AML-193 (cell line): ENCODE measurements around the gene DDOST.

Source experiments
- DNase-seq, 2 experiments: peaks; one replicate each; lab custom pipeline; 2025; lab: John Stamatoyannopoulos, UW

DDOST gene

DNA sequence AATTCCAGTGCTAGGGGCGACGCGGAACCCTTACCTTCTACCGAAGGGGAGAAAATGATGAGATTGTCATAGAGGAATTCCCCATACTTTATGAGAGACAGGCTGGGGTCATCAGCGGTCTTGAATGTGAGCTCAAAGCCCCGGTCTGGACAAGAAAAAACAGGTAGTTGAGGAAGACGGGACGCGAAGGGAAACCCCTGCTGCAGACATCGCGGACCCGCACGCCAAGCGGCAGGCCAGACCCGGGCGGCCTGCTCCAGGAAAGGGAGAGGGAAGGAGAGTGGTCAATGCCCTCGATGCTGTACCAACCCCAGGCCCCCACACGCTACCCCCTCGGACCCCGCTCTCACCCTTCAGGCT lies 342 bp downstream of the DDOST start:
- DNase-seq, result no peak

DNA sequence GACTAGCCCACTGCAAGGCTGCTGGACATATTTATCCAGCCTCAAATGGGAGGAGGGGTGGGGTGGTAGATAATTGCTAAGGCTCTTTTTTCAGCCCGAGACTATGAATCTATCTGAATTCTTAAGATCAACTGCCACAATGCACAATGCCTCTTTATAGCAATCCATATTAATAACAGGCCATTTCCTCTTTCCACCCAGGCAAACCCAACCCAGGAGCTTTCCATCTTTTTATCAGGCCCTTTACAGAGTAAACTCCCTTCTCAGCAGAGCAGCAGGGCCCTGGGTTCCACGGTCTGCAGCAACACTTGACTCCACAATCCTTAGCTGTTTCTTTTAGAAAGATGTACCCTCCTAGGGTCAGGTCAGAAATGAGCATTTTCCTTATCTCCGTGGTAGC lies 806 bp downstream of the DDOST start:
- no peak for DNase-seq

DNA sequence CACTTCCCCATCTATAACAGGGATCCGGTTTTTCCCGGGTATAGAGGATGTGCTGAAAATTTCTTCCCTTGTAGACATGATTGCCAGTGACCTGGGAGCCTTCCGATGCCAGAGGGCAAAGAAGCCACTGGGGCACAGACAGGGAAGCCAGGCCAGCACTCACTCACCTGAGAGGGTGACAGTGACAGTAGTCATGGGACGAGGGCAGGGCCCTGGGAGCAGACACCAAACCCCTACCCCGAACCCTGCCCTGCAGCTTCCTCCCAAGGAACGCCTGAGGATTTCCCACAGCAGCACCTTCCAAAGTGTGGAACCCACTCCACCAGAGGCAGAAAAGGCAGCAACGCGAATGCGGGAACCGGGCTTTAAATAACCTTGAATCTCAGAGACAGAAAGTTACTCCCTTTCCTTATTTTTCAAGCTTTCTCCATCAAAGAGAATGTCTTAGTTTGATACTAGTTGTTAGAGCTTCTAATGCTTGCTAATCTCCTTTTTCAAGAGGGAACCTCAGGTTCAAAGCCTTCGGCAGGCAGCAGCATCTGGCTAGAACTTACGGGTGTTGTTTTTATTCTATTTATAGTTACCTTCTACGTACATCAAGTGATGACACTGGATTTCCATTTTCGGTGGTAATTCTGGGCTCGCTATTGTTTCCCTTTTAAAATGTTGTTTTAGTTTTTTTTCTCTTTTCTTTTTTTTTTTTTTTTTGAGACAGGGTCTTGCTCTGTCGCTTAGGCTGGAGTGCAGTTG lies 2.8 kb downstream of the DDOST start:
- no peak for DNase-seq

DNA sequence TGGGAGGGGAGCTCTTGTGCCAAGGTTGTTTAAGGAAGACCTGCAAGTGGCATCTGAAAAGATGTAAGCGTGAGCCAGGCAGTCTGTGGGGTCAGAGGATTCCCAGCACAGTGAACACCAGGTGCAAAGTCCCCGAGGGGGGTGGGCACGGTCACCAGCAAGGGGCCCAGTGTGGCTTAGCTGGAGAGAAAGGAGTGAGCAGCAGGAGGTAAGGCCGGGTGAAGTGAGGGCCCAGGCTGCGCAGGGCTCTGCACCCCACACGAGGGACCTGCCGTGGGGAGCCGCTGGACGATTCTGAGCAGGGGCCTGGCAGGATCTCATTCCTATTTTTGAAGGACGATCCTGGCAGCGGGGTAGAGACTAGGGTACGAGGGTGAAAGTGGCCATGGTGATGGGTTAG lies 4.1 kb downstream of the DDOST start:
- DNase-seq, result no peak

DNA sequence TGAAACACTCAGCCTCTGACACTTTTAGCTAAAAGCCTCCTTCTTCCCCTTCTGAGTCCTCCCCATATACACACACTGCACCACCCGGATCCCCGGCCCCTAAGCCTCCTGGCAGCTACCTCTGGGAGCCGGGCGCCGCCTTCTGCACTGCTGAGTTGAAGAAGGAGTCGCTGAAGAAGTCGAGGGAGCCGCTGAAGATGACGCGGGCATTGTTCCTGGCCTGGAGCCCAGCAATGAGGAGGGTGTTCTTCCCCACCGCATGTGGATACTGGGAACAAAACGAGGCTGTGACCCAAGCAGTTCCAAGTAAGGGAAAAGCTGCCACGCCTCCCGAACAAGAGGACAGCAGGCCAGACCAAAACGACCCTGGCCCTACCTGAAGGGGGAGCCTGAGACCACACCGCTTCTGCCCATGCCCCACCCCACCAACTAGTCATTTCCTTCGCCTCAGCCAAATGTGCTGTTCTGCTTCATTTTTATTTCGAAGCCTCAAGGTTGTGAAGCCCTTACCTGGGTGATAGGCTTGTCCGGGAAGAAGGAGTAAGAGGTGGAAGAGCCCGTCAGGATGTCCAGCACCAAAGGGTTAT lies 7.0 kb downstream of the DDOST start:
- no peak for DNase-seq

DNA sequence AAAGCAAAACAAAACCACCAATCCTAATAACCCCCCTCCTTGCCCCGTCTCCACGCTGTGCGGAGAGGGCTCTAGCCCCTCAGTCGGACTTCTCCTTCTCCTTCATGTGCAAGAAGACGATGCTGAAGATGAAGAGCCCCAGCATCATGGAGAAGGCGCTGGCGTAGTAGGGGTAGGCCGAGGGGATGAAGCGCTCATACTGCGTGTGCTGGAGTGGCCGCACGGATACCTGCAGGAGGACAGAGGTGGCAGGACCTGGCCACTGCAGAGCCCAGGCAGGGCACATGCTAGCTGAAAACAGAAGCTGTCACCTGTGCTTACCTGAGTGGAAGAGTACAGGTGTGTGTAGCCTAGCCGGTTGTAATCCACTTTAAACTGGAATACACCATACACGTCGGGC lies 8.9 kb downstream of the DDOST start:
- DNase-seq, result no peak

DNA sequence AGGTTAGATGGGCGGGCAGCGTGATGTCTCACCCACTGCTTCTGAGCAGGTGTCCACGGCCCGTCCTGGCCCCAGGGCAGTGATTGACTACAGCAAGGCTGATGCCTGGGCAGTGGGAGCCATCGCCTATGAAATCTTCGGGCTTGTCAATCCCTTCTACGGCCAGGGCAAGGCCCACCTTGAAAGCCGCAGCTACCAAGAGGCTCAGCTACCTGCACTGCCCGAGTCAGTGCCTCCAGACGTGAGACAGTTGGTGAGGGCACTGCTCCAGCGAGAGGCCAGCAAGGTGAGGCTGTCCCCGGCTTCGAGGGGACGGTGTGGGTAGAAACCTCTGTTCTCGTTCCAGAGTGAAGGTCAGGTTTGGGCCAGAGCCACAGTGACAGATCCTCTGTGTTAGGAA lies 12.2 kb downstream of the DDOST start:
- DNase-seq, result no peak

DNA sequence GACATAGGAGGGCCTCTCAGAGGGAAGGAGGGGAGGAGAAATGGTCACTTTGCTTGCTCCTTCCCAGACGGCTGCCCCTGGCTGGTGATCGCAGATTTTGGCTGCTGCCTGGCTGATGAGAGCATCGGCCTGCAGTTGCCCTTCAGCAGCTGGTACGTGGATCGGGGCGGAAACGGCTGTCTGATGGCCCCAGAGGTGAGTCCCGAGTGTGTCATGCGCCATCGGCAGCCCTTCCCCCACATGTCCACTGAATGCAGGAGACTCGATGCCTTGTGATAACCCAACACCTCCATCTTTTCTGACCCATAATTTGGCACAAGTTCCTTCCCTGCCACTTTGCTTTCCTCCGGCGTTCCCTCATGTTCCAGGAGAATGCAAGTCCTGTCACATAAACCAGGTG lies 12.7 kb downstream of the DDOST start:
- DNase-seq, result no peak

DNA sequence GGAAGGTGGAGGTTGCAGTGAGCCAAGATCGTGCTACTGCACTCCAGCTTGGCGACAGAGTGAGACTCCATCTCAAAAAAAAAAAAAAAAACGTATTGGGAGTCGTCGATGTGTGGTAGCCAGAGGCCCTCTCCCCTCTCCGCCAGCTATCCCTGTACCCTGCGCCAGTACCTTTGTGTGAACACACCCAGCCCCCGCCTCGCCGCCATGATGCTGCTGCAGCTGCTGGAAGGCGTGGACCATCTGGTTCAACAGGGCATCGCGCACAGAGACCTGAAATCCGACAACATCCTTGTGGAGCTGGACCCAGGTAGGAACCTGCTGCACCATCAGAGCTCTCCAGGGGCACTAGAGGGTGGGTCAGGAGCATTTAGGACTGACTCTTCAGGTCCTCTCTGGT lies 15.8 kb downstream of the DDOST start:
- no peak for DNase-seq

DNA sequence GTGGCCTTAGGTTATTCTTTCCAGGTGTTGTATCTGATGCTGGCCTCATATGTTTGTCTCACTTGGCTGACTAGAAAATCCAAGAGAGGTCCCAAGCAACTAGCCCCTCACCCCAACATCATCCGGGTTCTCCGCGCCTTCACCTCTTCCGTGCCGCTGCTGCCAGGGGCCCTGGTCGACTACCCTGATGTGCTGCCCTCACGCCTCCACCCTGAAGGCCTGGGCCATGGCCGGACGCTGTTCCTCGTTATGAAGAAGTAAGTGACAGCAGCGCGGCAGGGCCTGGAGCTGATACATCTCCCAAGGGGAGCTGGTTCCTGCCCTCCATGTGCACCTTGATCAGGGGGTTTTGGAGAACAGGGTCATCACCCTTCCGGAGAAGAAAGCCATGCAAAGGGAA lies 16.8 kb downstream of the DDOST start:
- DNase-seq, result no peak

DNA sequence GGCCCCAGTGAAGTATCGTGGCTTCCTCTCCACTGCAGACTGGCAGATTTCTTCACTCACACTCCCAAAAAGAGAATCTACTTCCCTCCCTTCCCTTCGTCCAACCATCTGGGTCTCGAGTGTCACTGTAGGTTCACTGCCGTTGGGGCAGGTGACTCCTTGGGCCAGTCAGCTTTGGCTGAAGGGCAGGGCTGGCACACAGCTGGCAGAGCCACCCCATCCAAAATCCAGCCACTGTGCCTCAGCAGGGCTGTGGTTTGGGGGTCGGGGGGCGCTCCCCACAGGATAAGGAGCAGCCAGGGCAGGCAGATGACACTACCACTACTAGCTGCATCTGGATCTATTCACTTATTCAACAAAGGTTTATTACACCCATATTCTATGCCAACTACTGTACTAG lies 18.1 kb downstream of the DDOST start:
- no peak for DNase-seq

DNA sequence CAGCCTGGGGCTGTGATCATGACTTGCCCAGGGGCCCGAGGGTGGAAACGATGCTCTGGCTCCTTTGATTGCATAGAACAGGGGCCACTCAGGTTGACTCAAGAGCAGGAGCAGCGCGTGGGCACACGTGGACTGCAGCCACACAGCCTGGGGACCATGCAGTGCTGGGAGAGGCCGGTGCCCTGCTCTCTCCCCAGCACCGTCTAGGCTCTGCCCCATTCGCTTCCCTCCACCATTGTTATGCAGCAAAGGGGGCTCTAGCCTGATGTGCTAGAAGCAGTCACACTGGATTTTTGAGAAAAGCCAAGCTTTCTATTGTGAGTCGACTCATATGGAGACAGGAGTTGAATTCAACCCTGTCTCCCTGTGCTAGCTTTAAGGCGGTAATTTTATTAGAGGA lies 19.2 kb downstream of the DDOST start:
- no peak for DNase-seq

DNA sequence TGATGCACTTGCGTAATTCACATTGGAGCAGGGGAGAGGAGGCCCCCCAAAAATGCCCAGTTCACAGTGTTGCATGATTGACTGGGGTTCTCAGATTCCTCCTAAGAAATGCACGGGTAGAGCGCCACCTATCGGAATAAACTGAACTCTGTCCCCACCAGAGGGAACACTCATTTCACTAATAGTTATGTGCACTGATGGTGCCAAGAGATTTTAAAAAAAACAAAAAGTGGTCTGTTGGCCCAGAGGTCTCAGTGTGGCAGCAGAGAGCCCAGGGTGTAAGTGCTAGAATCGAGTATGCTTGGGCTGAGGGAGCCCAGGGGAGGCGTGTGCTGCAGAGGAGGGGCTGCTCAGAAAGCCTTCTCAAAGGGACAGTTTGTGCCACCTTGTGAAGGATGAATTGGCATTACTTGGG lies 21.0 kb downstream of the DDOST start:
- DNase-seq, result peak; percentile 46 to 52

DNA sequence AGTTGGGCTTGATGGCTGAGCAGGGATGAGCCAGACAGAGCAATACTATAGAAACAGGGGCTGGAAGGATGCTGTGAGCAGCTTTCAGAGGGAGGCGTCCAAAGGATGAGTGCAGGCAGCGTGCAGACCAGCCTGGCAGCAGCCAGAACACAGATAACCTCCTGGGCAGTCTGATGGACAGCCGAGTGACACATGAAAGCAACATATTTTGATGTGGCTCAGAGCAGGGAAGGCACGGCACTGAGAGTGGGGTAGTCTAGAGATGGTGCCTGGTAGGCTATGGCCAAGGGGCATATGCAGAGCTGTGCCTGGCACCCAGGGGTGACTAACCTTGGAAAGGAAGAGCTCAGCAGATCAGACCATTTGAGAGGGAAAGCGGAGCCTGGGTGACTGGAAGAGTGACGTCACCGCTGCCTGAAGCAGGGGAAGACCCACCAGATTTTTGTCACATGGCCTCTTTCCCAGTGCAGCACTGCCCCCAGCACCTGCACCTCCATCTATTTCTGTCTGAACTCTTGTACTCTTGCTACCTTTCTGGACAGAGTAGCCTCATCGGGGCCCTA lies 24.3 kb downstream of the DDOST start:
- DNase-seq, result no peak

DNA sequence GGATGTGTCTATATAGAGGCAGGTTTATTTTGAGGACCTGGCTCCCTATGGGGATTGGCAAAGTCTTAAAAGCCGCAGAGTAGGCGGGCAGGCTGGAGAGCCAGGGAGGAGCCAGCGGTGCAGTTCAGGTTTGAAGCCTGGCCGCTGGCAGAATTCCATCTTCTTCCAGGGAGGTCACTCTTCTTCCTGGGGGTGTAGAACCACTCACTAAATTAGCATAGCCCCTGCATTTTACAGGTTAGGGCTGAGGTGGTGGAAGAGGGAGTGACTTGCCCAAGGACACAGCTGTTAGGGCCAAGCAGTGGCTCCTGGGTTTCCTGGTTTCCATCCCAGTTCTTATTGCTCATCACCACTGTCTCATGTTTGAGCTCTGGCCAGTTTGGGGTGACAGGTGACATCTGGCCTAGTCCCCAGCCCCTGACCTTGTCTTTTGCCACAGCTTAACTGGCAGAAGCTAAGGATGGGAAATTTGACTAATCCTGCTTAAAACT lies 26.5 kb downstream of the DDOST start:
- DNase-seq, result peak; percentile 63 to 67

DNA sequence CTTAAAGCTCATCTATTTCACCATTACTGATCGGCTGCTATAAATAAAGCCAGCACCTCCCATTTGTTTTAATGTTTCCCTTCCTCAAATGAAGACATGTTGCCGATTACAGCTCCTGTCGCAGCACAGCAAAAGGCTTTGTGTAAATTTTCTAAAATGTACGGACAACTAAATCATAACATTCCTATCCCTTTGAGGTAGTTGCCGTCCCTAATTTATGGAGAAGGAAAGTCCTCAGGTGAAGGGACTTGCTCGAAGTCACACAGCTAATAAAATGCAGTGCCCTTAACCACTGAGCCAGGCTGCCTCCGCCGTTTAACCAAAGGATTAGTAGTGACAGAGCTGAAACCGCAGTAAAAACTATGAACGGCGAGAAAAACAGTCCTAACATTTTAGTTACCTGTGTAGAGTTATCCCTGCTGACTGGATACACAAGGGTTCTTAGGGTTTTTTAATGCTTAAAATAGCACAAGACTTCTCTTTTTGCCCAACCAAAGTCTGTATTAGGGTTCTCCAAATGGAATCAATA lies 27.0 kb downstream of the DDOST start:
- DNase-seq, result peak; percentile 43 to 44

DNA sequence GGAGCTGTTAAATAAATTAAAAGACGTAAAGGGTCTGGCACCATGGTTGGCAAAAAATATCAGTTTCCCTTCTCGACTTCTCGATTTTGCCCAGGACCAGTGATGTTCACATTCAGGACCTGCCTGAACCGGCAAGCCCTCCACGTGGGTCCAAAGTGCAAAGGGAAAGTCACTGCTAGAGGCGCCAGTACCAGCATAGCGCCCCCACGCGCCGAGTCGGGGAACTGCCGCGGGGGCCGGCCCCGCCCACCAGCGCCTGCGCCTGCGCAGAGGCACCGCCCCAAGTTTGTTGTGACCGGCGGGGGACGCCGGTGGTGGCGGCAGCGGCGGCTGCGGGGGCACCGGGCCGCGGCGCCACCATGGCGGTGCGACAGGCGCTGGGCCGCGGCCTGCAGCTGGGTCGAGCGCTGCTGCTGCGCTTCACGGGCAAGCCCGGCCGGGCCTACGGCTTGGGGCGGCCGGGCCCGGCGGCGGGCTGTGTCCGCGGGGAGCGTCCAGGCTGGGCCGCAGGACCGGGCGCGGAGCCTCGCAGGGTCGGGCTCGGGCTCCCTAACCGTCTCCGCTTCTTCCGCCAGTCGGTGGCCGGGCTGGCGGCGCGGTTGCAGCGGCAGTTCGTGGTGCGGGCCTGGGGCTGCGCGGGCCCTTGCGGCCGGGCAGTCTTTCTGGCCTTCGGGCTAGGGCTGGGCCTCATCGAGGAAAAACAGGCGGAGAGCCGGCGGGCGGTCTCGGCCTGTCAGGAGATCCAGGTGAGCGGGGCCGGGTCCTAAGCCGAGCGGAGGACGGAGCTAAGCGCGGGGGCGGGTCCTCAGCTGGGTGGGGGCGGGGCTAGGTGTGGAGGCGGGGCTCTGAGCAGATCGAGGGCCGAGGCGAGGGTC lies 27.7 kb downstream of the DDOST start, which contains the start of gene PINK1:
Gene PINK1 (plus strand): TSS at position 269 of the 875 bp plus-strand sequence. CDS start 91 bp downstream, at position 360.
- DNase-seq, result peak; percentile 63 to 74

DNA sequence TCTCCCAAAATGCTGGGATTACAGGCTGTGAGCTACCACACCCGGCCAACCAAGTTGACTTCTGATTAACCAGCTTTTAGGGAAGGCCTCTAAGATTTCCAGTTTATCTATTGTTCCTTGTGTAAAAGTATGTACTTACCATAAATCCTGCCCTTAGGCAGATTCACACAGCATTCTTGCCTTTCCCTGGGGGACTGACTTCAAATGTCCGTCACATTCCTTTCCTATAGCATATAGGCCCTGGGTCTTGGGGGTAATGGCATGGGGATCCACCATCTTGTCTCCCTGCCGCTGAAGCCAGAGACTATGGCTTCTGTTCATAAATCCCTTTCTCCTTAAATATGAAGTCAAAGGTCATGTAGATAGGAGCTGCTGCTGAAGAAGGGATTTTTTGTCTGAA lies 28.8 kb downstream of the DDOST start:
- no peak for DNase-seq

DNA sequence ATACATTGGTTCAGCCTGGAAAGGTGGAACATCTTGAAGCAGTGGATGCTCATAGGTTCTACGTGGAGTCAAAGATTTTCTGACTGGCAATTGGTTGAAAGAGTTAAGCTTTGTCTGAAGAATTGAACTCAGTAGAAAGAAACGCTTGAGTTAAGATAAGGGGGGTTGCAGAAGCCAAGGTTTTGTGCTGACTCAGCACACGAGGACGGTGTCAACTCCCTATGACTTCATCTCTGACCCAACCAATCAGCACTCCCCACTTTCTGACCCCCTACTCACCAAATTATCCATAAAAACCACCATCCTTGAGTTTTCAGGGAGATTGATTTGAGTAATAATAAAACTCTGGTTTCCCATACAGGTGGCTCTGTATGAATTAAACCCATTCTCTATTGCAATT lies 30.4 kb downstream of the DDOST start:
- no peak for DNase-seq

DNA sequence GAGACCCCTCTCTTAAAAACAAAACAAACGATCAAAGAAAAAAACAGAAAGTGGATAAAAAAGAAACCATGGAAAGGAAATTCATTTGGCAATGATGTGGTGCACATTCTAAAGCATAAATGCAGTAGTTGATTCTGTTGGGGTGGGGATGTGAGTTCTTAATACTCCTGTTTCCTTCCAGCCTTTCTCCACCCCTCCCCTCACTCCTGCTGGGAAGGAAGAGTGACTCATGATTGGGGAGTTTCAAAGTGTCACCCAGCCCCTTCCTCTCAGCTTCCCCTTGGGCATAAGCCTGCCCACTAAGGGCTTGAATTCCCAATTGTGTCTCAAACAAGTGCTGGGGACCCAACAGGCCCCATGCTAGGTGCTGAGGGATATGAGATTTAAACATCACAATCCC lies 34.6 kb downstream of the DDOST start:
- no peak for DNase-seq

DNA sequence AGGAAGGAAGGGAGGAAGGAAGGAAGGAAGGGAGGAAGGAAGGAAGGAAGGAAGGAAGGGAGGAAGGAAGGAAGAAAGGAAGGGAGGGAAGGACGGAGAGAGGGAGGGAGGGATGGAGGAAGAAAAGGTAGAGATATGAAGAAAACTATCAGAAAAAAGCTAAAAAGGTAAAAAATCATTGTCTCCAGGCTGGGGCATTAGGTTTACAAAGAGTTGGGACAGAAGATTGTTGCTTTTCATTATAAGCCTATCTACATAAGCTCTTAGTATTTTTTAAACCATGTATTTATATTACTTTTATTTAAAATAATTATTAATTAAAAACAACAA lies 35.1 kb downstream of the DDOST start:
- no peak for DNase-seq
